Trophoblast cell (in vitro differentiated cells and primary cell): Measurements from ENCODE around the gene PRKN.

Experiments
- DNase-seq, 2 donors: peaks; one replicate each; pipeline ENCODE4 v3.0.0-alpha.2; 2016
- H2AFZ ChIP-seq: 2 replicates; pipeline ENCODE4 v1.6.1; 2013; ENCODE audit warnings: low read length, moderate library complexity, mild to moderate bottlenecking; ENCODE audit not compliant: insufficient read depth, poor library complexity
- H2AK5ac ChIP-seq: 2 replicates; pipeline ENCODE4 v1.6.1; 2013; ENCODE audit warnings: mild to moderate bottlenecking, low read length
- H2BK120ac ChIP-seq: 2 replicates; pipeline ENCODE4 v1.6.1; 2013; ENCODE audit warnings: low read length, mild to moderate bottlenecking, moderate library complexity; ENCODE audit not compliant: insufficient read depth, poor library complexity
- H2BK12ac ChIP-seq: 2 replicates; pipeline ENCODE4 v1.6.1; 2013; ENCODE audit warnings: mild to moderate bottlenecking, low read length, moderate library complexity
- H2BK5ac ChIP-seq: 2 replicates; pipeline ENCODE4 v1.6.1; 2013; ENCODE audit warnings: low read length, low read depth, moderate library complexity, mild to moderate bottlenecking; ENCODE audit not compliant: poor library complexity
- H3K14ac ChIP-seq: 2 replicates; pipeline ENCODE4 v1.6.1; 2013; ENCODE audit warnings: mild to moderate bottlenecking, low read length
- H3K18ac ChIP-seq: 2 replicates; pipeline ENCODE4 v1.6.1; 2013; ENCODE audit warnings: mild to moderate bottlenecking, low read length
- H3K23ac ChIP-seq: 2 replicates; pipeline ENCODE4 v1.6.1; 2013; ENCODE audit warnings: low read length
- H3K27ac ChIP-seq: 2 replicates; pipeline ENCODE4 v1.5.1; 2013; ENCODE audit warnings: low read depth, mild to moderate bottlenecking, inconsistent platforms, low read length, moderate library complexity
- H3K27me3 ChIP-seq: 2 replicates; pipeline ENCODE4 v1.6.1; 2013; ENCODE audit warnings: inconsistent platforms, mild to moderate bottlenecking, low read length, moderate library complexity; ENCODE audit not compliant: insufficient read depth
- H3K36me3 ChIP-seq, 2 experiments: 1 replicate in 1 of 2; 2 replicates in 1 of 2; pipeline ENCODE4 v1.6.1; 2013; ENCODE audit warnings: low read length in 2 of 2, mild to moderate bottlenecking in 2 of 2, moderate library complexity in 1 of 2; ENCODE audit not compliant: insufficient read depth in 2 of 2, control insufficient read depth in 1 of 2
- H3K4ac ChIP-seq: 2 replicates; pipeline ENCODE4 v1.6.1; 2013; ENCODE audit warnings: low read depth, mild to moderate bottlenecking, low read length, moderate library complexity
- H3K4me1 ChIP-seq, 2 experiments: 1 replicate in 1 of 2; 2 replicates in 1 of 2; pipeline ENCODE4 v1.6.1; 2013; ENCODE audit warnings: low read length in 2 of 2, mild to moderate bottlenecking in 2 of 2, moderate library complexity in 1 of 2; ENCODE audit not compliant: insufficient read depth in 2 of 2, control insufficient read depth in 1 of 2
- H3K4me2 ChIP-seq: 2 replicates; pipeline ENCODE4 v1.6.1; 2013; ENCODE audit warnings: inconsistent platforms, mild to moderate bottlenecking, low read length, moderate library complexity
- H3K4me3 ChIP-seq: 2 replicates; pipeline ENCODE4 v1.5.1; 2013; ENCODE audit warnings: mild to moderate bottlenecking, low read depth, low read length, inconsistent platforms
- H3K79me1 ChIP-seq: one replicate; pipeline ENCODE4 v1.6.1; 2013; ENCODE audit warnings: low read length
- H3K79me2 ChIP-seq: 2 replicates; pipeline ENCODE4 v1.6.1; 2013; ENCODE audit warnings: low read length, mild to moderate bottlenecking; ENCODE audit not compliant: control insufficient read depth, insufficient read depth, poor library complexity
- H3K9ac ChIP-seq: 2 replicates; pipeline ENCODE4 v1.6.1; 2013; ENCODE audit warnings: mild to moderate bottlenecking, low read length
- H3K9me3 ChIP-seq: 2 replicates; pipeline ENCODE4 v1.6.1; 2013; ENCODE audit warnings: low read depth, mild to moderate bottlenecking, control low read depth, inconsistent platforms, low read length; ENCODE audit not compliant: insufficient read depth
- H4K12ac ChIP-seq: 2 replicates; pipeline ENCODE4 v1.6.1; 2013; ENCODE audit warnings: low read depth, mild to moderate bottlenecking, low read length, moderate library complexity
- H4K8ac ChIP-seq: 2 replicates; pipeline ENCODE4 v1.6.1; 2013; ENCODE audit warnings: low read depth, mild to moderate bottlenecking, low read length, moderate library complexity
- H4K91ac ChIP-seq: one replicate; pipeline ENCODE4 v1.6.1; 2013; ENCODE audit warnings: low read depth, mild to moderate bottlenecking, low read length, moderate library complexity
- WGBS: extraction: QIAGEN DNeasy Blood & Tissue Kit; methylation state at CpG from one replicate; pipeline ENCODE4 v1.1.7; 2013; ENCODE audit warnings: missing lambda C conversion rate; ENCODE audit not compliant: insufficient read length, insufficient coverage; ENCODE audit errors: extremely low coverage; 5-methylcytosine and 5-hydroxymethylcytosine counted together

The PRKN gene

GRCh38 chr6:162481938-162482337 lies 245.6 kb downstream of the PRKN start:
- Histone ChIP-seq H3K4me3 (no peak overlapping the region), H3K18ac (no peak overlapping the region), H4K91ac (no peak overlapping the region), H2BK12ac (no peak overlapping the region), H3K36me3 (no peaks in the 10 kb centered on the region), H2BK120ac (no peak overlapping the region), H3K9me3 (no peaks in the 10 kb centered on the region), H4K8ac (no peak overlapping the region), H3K79me1 (no peaks in the 10 kb centered on the region), H2BK5ac (no peak overlapping the region), H2AFZ (no peak overlapping the region), H3K27me3 (no peaks in the 10 kb centered on the region), H3K27ac (no peak overlapping the region), H4K12ac (no peak overlapping the region), H3K4me2 (no peak overlapping the region), H3K14ac (no peak overlapping the region), H3K9ac (no peak overlapping the region), H3K4me1 (no peaks in the 10 kb centered on the region), H3K23ac (no peak overlapping the region), H3K4ac (no peak overlapping the region), H2AK5ac (no peak overlapping the region), H3K79me2 (no peaks in the 10 kb centered on the region)
- DNase-seq, result no peak

- Histone ChIP-seq H3K79me1 (no peaks in the 10 kb centered on the region), H3K27ac (no peak overlapping the region), H2BK12ac (no peak overlapping the region), H3K4me3 (no peak overlapping the region), H3K23ac (no peak overlapping the region), H3K18ac (no peak overlapping the region), H3K4ac (no peak overlapping the region), H4K12ac (no peak overlapping the region), H2BK120ac (no peak overlapping the region), H2BK5ac (no peak overlapping the region), H2AFZ (no peak overlapping the region), H3K9ac (no peak overlapping the region), H4K91ac (no peak overlapping the region), H4K8ac (no peak overlapping the region), H3K27me3 (no peaks in the 10 kb centered on the region), H3K4me2 (no peak overlapping the region), H3K36me3 (no peaks in the 10 kb centered on the region), H2AK5ac (no peak overlapping the region), H3K4me1 (no peaks in the 10 kb centered on the region), H3K9me3 (no peaks in the 10 kb centered on the region), H3K14ac (no peak overlapping the region), H3K79me2 (no peaks in the 10 kb centered on the region)
- no peak for DNase-seq
- WGBS, result no CpG with 5 or more reads among the region's 2 CpGs
Observed at GRCh38 chr6:162481320-162481719, 246.2 kb downstream of the PRKN start.

GRCh38 chr6:162478192-162478671 lies 249.3 kb downstream of the PRKN start:
- H3K27me3 ChIP-seq, result no peaks in the 10 kb centered on the region
- H3K14ac ChIP-seq, result no peak overlapping the region
- H2BK12ac ChIP-seq, result no peak overlapping the region
- no peak overlapping the region for H3K18ac ChIP-seq
- no peak overlapping the region for H2BK5ac ChIP-seq
- H3K4me2 ChIP-seq, result no peak overlapping the region
- H4K8ac ChIP-seq, result no peak overlapping the region
- H3K23ac ChIP-seq, result no peak overlapping the region
- no peaks in the 10 kb centered on the region for H3K4me1 ChIP-seq
- WGBS, result no CpG with 5 or more reads among the region's 7 CpGs
- H4K12ac ChIP-seq, result no peak overlapping the region
- H3K9me3 ChIP-seq, result no peaks in the 10 kb centered on the region
- H3K79me1 ChIP-seq, result no peaks in the 10 kb centered on the region
- no peak overlapping the region for H3K4ac ChIP-seq
- H2AFZ ChIP-seq, result no peak overlapping the region
- H3K36me3 ChIP-seq, result no peaks in the 10 kb centered on the region
- no peak overlapping the region for H3K9ac ChIP-seq
- no peak overlapping the region for H4K91ac ChIP-seq
- no peak overlapping the region for H3K4me3 ChIP-seq
- no peaks in the 10 kb centered on the region for H3K79me2 ChIP-seq
- H2AK5ac ChIP-seq, result no peak overlapping the region
- H3K27ac ChIP-seq, result no peak overlapping the region
- H2BK120ac ChIP-seq, result no peak overlapping the region
- DNase-seq, result no peak

GRCh38 chr6:162474722-162475121 lies 252.8 kb downstream of the PRKN start:
- Histone ChIP-seq H2BK12ac (no peak overlapping the region), H3K23ac (no peak overlapping the region), H4K12ac (no peak overlapping the region), H3K79me2 (no peaks in the 10 kb centered on the region), H3K4me2 (no peak overlapping the region), H2BK120ac (no peak overlapping the region), H3K27ac (no peak overlapping the region), H2BK5ac (no peak overlapping the region), H3K14ac (no peak overlapping the region), H3K36me3 (no peaks in the 10 kb centered on the region), H3K27me3 (no peaks in the 10 kb centered on the region), H3K4ac (no peak overlapping the region), H4K91ac (no peak overlapping the region), H4K8ac (no peak overlapping the region), H3K9me3 (no peaks in the 10 kb centered on the region), H3K18ac (no peak overlapping the region), H2AFZ (no peak overlapping the region), H3K4me1 (no peaks in the 10 kb centered on the region), H3K79me1 (no peaks in the 10 kb centered on the region), H3K4me3 (no peak overlapping the region), H3K9ac (no peak overlapping the region), H2AK5ac (no peak overlapping the region)
- no CpG with 5 or more reads among the region's 2 CpGs for WGBS
- no peak for DNase-seq
